Central memory CD8-positive, alpha-beta T cell (primary cell): ENCODE data around the gene SERPINB12.

Source experiments
- ATAC-seq: fragments of 150-1000 bp; cut with Tn5 transposase; replicated peaks from 2 replicates; pipeline ENCODE4 v1.10.0; 2022; ENCODE audit warnings: mild to moderate bottlenecking, moderate FRiP score, moderate number of reproducible peaks; ENCODE audit not compliant: poor library complexity, severe bottlenecking; ENCODE audit errors: extremely low read depth
- DNase-seq, 2 donors: peaks; one replicate each; pipeline ENCODE4 v3.0.0; 2021; ENCODE audit warnings: low spot score in 2 of 2
- H3K27ac Mint-ChIP-seq: one replicate; pipeline ENCODE4 v1.8.0; 2022; ENCODE audit warnings: low read depth, mild to moderate bottlenecking, moderate library complexity, mixed read lengths
- H3K27me3 Mint-ChIP-seq: one replicate; pipeline ENCODE4 v1.8.0; 2022; ENCODE audit warnings: mixed read lengths
- H3K36me3 Mint-ChIP-seq: one replicate; pipeline ENCODE4 v1.8.0; 2022; ENCODE audit warnings: mild to moderate bottlenecking, moderate library complexity, mixed read lengths; ENCODE audit not compliant: insufficient read depth
- H3K4me1 Mint-ChIP-seq: one replicate; pipeline ENCODE4 v1.8.0; 2022; ENCODE audit warnings: mixed read lengths
- H3K4me3 Mint-ChIP-seq: one replicate; pipeline ENCODE4 v1.8.0; 2022; ENCODE audit warnings: mild to moderate bottlenecking, moderate library complexity, mixed read lengths
- H3K9me3 Mint-ChIP-seq: one replicate; pipeline ENCODE4 v1.8.0; 2022; ENCODE audit warnings: mixed read lengths

SERPINB12 gene

GRCh38 chr18:63617915-63618234 lies 75.7 kb downstream of the SERPINB12 start:
- Mint-ChIP-seq H3K27ac (no peak overlapping the region), H3K4me1 (no peaks in the 10 kb centered on the region), H3K4me3 (no peak overlapping the region), H3K36me3 (no peaks in the 10 kb centered on the region), H3K9me3 (peaks cover 3% of the 10 kb centered on the region), H3K27me3 (peaks cover 12% of the 10 kb centered on the region)
- ATAC-seq (no peak), DNase-seq (no peak)
